SK-N-SH (cell line): ENCODE data around the gene STAG2. TPM values are rescaled to one million over a fixed set of nuclear protein-coding genes. Genes with fewer than 3 reads are reported as not detected.
"Not testable (repeated sequence)": the region's sequence is repeated elsewhere in the genome, so short reads cannot be mapped to it uniquely, and the experiment has no call there.

Experiments used
- CTCF ChIA-PET: fragments of 300-600, 350-600 bp; formaldehyde crosslinking; extraction: SDS; loops from one replicate; lab custom pipeline; 2021; lab: Yijun Ruan, JAX
- POLR2A ChIA-PET: fragments of 350-600 bp; sonication (Branson Sonifier 250); formaldehyde crosslinking; extraction: SDS; loops from one replicate; lab custom pipeline; 2020; ENCODE audit warnings: antibody characterized with exemption, inconsistent platforms; lab: Yijun Ruan, JAX
- DNase-seq: peaks from one replicate; pipeline ENCODE4 v3.0.0; 2012
- H2AFZ ChIP-seq: fragments of 200-600 bp; sonication (generic); 2 replicates; pipeline ENCODE4 v1.8.1; 2016; ENCODE audit warnings: antibody characterized with exemption, mild to moderate bottlenecking, low read depth
- H3F3A ChIP-seq: fragments of 200-600 bp; sonication (generic); replicated peaks from 2 replicates; pipeline ENCODE3; 2016; ENCODE audit warnings: antibody characterized with exemption, mild to moderate bottlenecking; ENCODE audit not compliant: insufficient read depth
- H3K27ac ChIP-seq, 2 experiments: fragments of 200-500 bp in 1 of 2; fragments of 200-600 bp in 1 of 2; sonication (Bioruptor generic) in 1 of 2; sonication (generic), shearing (Covaris generic) in 1 of 2; 2 replicates each; pipeline versions ENCODE4 v1.5.1 to v1.6.1; 2014 to 2016; ENCODE audit warnings: low read depth in 2 of 2, inconsistent platforms in 1 of 2, low read length in 1 of 2, mild to moderate bottlenecking in 1 of 2, mixed read lengths in 1 of 2
- H3K27me3 ChIP-seq: fragments of 200-600 bp; sonication (generic), shearing (Covaris generic); 2 replicates; pipeline ENCODE4 v1.6.1; 2016; ENCODE audit warnings: mixed run types; ENCODE audit not compliant: insufficient read depth
- H3K36me3 ChIP-seq, 2 experiments: fragments of 200-500 bp in 1 of 2; fragments of 200-600 bp in 1 of 2; sonication (Bioruptor generic) in 1 of 2; sonication (generic) in 1 of 2; replicated peaks in 1 of 2; 2 replicates each; pipeline versions ENCODE3 to v1.5.1; 2014 to 2016; ENCODE audit warnings: low read length in 1 of 2, mild to moderate bottlenecking in 1 of 2; ENCODE audit not compliant: insufficient read depth in 2 of 2, control insufficient read depth in 1 of 2
- H3K4me1 ChIP-seq, 2 experiments: fragments of 200-500 bp in 1 of 2; fragments of 200-600 bp in 1 of 2; sonication (Bioruptor generic) in 1 of 2; sonication (generic), shearing (Covaris generic) in 1 of 2; 2 replicates each; pipeline versions ENCODE4 v1.5.1 to v1.6.1; 2014 to 2016; ENCODE audit warnings: low read depth in 1 of 2, low read length in 1 of 2, mixed run types in 1 of 2; ENCODE audit not compliant: insufficient read depth in 2 of 2, control insufficient read depth in 1 of 2
- H3K4me2 ChIP-seq: fragments of 200-600 bp; sonication (generic), shearing (Covaris generic); 2 replicates; pipeline ENCODE4 v1.6.1; 2017; ENCODE audit warnings: mixed run types
- H3K4me3 ChIP-seq, 2 experiments: fragments of 200-500 bp in 1 of 2; fragments of 200-600 bp in 1 of 2; sonication (Bioruptor generic) in 1 of 2; sonication (generic), shearing (Covaris generic) in 1 of 2; 2 replicates each; pipeline versions ENCODE4 v1.5.1 to v1.8.1; 2014 to 2016; ENCODE audit warnings: low read depth in 2 of 2, inconsistent platforms in 1 of 2, low read length in 1 of 2, mild to moderate bottlenecking in 1 of 2, mixed read lengths in 1 of 2, moderate library complexity in 1 of 2
- H3K79me2 ChIP-seq: fragments of 200-600 bp; sonication (generic); 2 replicates; pipeline ENCODE4 v1.8.1; 2017; ENCODE audit warnings: mild to moderate bottlenecking; ENCODE audit not compliant: insufficient read depth
- H3K9ac ChIP-seq: fragments of 200-600 bp; sonication (generic); 2 replicates; pipeline ENCODE4 v1.6.1; 2017; ENCODE audit warnings: mixed run types
- H3K9me2 ChIP-seq: fragments of 200-600 bp; sonication (generic); 2 replicates; pipeline ENCODE4 v1.6.1; 2017; ENCODE audit warnings: mixed run types
- H3K9me3 ChIP-seq: fragments of 200-600 bp; sonication (generic); 2 replicates; pipeline ENCODE4 v1.6.1; 2017; ENCODE audit warnings: mixed run types, mild to moderate bottlenecking, moderate library complexity
- H4K20me1 ChIP-seq: fragments of 200-600 bp; sonication (generic); 2 replicates; pipeline ENCODE4 v1.6.1; 2017; ENCODE audit warnings: mild to moderate bottlenecking, mixed run types; ENCODE audit not compliant: insufficient read depth
- CTCF ChIP-seq: fragments of 200-600 bp; sonication (generic); IDR thresholded peaks from 2 replicates; pipeline ENCODE4 v1.6.1; 2017; ENCODE audit warnings: antibody characterized with exemption, mild to moderate bottlenecking, moderate library complexity
- ELF1 ChIP-seq: IDR thresholded peaks from 2 replicates; pipeline ENCODE4 v1.4.0; 2012
- EZH2phosphoT487 ChIP-seq: fragments of 200-600 bp; sonication (generic); IDR thresholded peaks from 2 replicates; pipeline ENCODE4 v1.6.1; 2017; ENCODE audit warnings: low read depth, mixed run types, mild to moderate bottlenecking, antibody characterized with exemption, moderate library complexity, borderline replicate concordance
- FOXM1 ChIP-seq: IDR thresholded peaks from 2 replicates; pipeline ENCODE4 v1.4.0; 2012; ENCODE audit warnings: low read depth, mild to moderate bottlenecking
- JUND ChIP-seq: IDR thresholded peaks from 2 replicates; pipeline ENCODE4 v1.4.0; 2012
- NFIC ChIP-seq: IDR thresholded peaks from 2 replicates; pipeline ENCODE4 v1.4.0; 2012; ENCODE audit warnings: borderline replicate concordance
- RAD21 ChIP-seq: IDR thresholded peaks from 2 replicates; pipeline ENCODE4 v1.6.1; 2012; ENCODE audit warnings: mild to moderate bottlenecking, low read length
- RCOR1 ChIP-seq: fragments of 150-350 bp; IDR thresholded peaks from 2 replicates; pipeline ENCODE4 v1.6.1; 2017; ENCODE audit warnings: antibody characterized with exemption, low read length
- REST ChIP-seq: IDR thresholded peaks from 2 replicates; pipeline ENCODE4 v1.6.1; 2012; ENCODE audit warnings: mild to moderate bottlenecking, low read depth, low read length, moderate library complexity
- RXRA ChIP-seq: IDR thresholded peaks from 2 replicates; pipeline ENCODE4 v1.4.0; 2012; ENCODE audit warnings: low read depth, mild to moderate bottlenecking, borderline replicate concordance
- SIN3A ChIP-seq: IDR thresholded peaks from 2 replicates; pipeline ENCODE4 v1.6.1; 2012; ENCODE audit warnings: low read depth, mild to moderate bottlenecking, low read length, moderate library complexity, borderline replicate concordance
- SMC3 ChIP-seq: IDR thresholded peaks from 2 replicates; pipeline ENCODE4 v1.6.1; 2012; ENCODE audit warnings: low read depth, low read length, improper control_type of control experiment
- TCF12 ChIP-seq: IDR thresholded peaks from 2 replicates; pipeline ENCODE4 v1.4.0; 2012
- WGBS: methylation state at CpG from one replicate; pipeline ENCODE4 v1.1.6; 2017; ENCODE audit warnings: low lambda C conversion rate; 5-methylcytosine and 5-hydroxymethylcytosine counted together
- polyA plus RNA-seq, 3 experiments: library from polyadenylated mRNA; depleted of rRNA; stranded (reverse); fragments of >200 nt; gene quantifications; 2 replicates each; pipeline ENCODE4 v1.2.3, GENCODE V29; 2012
- TF ChIP-seq, protein P1 (sequence below): IDR thresholded peaks from 2 replicates; pipeline ENCODE4 v1.4.0; 2012; ENCODE audit warnings: low read depth, borderline replicate concordance

STAG2 gene
- polyA plus RNA-seq, 1 of the 3 experiments (the other 2 are of a cell fraction), result 11.3 TPM

- Histone ChIP-seq H3K79me2 (no peaks in the 10 kb centered on the region), H3K9me3 (no peaks in the 10 kb centered on the region), H3K27ac (no peak overlapping the region), H3K36me3 (peaks cover 30 to 39% of the 10 kb centered on the region in 2 experiments), H3K4me1 (no peaks in the 10 kb centered on the region), H3K4me3 (no peak overlapping the region), H3K27me3 (no peaks in the 10 kb centered on the region), H3K4me2 (no peak overlapping the region), H3K9ac (no peak overlapping the region), H3K9me2 (no peaks in the 10 kb centered on the region), H3F3A (no peaks in the 10 kb centered on the region), H2AFZ (no peak overlapping the region), H4K20me1 (no peaks in the 10 kb centered on the region)
- ChIA-PET CTCF (interaction anchor here (0.6 to 2.1 kb wide), 12 partner anchors 8 to 139 kb away, joined by 3 to 8 read pairs (median 4); no protein-coding TSS in a partner anchor), POLR2A (no interaction called here)
- DNase-seq, result peak; percentile 16
- TF ChIP-seq NFIC, result no peak
- TF ChIP-seq RCOR1, result no peak
- TF ChIP-seq CTCF, result peak; percentile 80
- no peak for TF ChIP-seq REST
- TF ChIP-seq FOXM1, result no peak
- peak; percentile 19; the same call in 1 of the 2 replicates for TF ChIP-seq SMC3
- TF ChIP-seq RAD21, result peak; percentile 53
These were observed 136.6 kb downstream of the STAG2 start for GRCh38 chrX:124098089-124098488.

- Histone ChIP-seq H2AFZ (no peak overlapping the region), H3K4me1 (no peaks in the 10 kb centered on the region), H3K27ac (no peak overlapping the region), H3K36me3 (peaks cover 18 to 21% of the 10 kb centered on the region in 2 experiments), H3K79me2 (no peaks in the 10 kb centered on the region), H4K20me1 (no peaks in the 10 kb centered on the region), H3K4me3 (no peak overlapping the region), H3F3A (no peaks in the 10 kb centered on the region), H3K9me2 (no peaks in the 10 kb centered on the region), H3K9me3 (no peaks in the 10 kb centered on the region), H3K27me3 (no peaks in the 10 kb centered on the region), H3K9ac (no peak overlapping the region), H3K4me2 (no peak overlapping the region)
- no peak for DNase-seq
- 66% methylated on average over 5 of the region's 5 CpGs for WGBS
- ChIA-PET CTCF (no interaction called here), POLR2A (no interaction called here)
- TF ChIP-seq CTCF (no peak), EZH2phosphoT487 (no peak), NFIC (no peak), ELF1 (no peak), JUND (no peak), TCF12 (no peak), RCOR1 (no peak), RXRA (no peak), SIN3A (no peak)
- TF ChIP-seq, protein P1, sequence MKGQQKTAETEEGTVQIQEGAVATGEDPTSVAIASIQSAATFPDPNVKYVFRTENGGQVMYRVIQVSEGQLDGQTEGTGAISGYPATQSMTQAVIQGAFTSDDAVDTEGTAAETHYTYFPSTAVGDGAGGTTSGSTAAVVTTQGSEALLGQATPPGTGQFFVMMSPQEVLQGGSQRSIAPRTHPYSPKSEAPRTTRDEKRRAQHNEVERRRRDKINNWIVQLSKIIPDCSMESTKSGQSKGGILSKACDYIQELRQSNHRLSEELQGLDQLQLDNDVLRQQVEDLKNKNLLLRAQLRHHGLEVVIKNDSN, result no peak
These were observed 142.5 kb downstream of the STAG2 start for GRCh38 chrX:124103966-124104365.

DNA sequence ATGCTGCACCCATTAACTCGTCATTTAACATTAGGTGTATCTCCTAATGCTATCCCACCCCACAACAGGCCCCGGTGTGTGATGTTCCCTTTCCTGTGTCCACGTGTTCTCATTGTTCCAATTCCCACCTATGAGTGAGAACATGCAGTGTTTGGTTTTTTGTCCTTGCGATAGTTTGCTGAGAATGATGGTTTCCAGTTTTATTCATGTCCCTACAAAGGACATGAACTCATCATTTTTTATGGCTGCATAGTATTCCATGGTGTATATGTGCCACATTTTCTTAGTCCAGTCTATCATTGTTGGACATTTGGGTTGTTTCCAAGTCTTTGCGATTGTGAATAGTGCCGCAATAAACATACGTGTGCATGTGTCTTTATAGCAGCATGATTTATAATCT is 143.0 kb downstream of the STAG2 start:
- 66% methylated on average over 7 of the region's 7 CpGs for WGBS
- H4K20me1 ChIP-seq, H2AFZ ChIP-seq, H3K79me2 ChIP-seq, H3K4me3 ChIP-seq, H3K27me3 ChIP-seq, H3K4me1 ChIP-seq, H3K9me3 ChIP-seq, H3K9me2 ChIP-seq, H3K9ac ChIP-seq, CTCF ChIA-PET, DNase-seq, H3F3A ChIP-seq, POLR2A ChIA-PET, H3K4me2 ChIP-seq, H3K27ac ChIP-seq: not testable (repeated sequence)
- H3K36me3 ChIP-seq, result peaks cover 17 to 18% of the 10 kb centered on the region in 2 experiments
